Transverse colon (tissue), 4 donors: ENCODE data around the gene SLC39A12. TPM values are rescaled to one million over a fixed set of nuclear protein-coding genes. Genes with fewer than 3 reads are reported as not detected.

Experiments used
- DNase-seq: peaks from one replicate; pipeline ENCODE4 v3.0.0-alpha.2; 2019
- H3K27ac ChIP-seq, 4 donors: fragments of 200-600 bp; sonication (generic); 2 replicates each; pipeline ENCODE4 v1.5.1; 2016 to 2018; ENCODE audit warnings: inconsistent platforms in 4 of 4
- H3K27me3 ChIP-seq: fragments of 200-600 bp; sonication (generic); 2 replicates; pipeline ENCODE4 v1.5.1; 2017; ENCODE audit warnings: inconsistent platforms
- H3K36me3 ChIP-seq, 4 donors: fragments of 200-600 bp; sonication (generic); 2 replicates each; pipeline ENCODE4 v1.5.1; 2017 to 2019; ENCODE audit warnings: inconsistent platforms in 4 of 4
- H3K4me1 ChIP-seq, 4 donors: fragments of 200-600 bp; sonication (generic); 2 replicates each; pipeline ENCODE4 v1.5.1; 2017 to 2020; ENCODE audit warnings: inconsistent platforms in 4 of 4
- H3K4me3 ChIP-seq, 4 donors: fragments of 200-600 bp; sonication (generic); 1 replicate in 1 of 4; 2 replicates in 3 of 4; pipeline versions ENCODE4 v1.5.1 to v1.6.1; 2017 to 2019; ENCODE audit warnings: inconsistent platforms in 4 of 4
- H3K9me3 ChIP-seq, 2 donors: fragments of 200-600 bp; sonication (generic); 2 replicates each; pipeline ENCODE4 v1.5.1; 2017 to 2019; ENCODE audit warnings: inconsistent platforms in 2 of 2
- EP300 ChIP-seq: sonication (generic); formaldehyde crosslinking; IDR thresholded peaks from one replicate; pipeline ENCODE4 v1.6.1; 2017; ENCODE audit warnings: antibody characterized with exemption, low read depth
- POLR2A ChIP-seq: fragments of 450-650 bp; IDR thresholded peaks from one replicate; pipeline ENCODE4 v1.6.1; 2016; ENCODE audit warnings: antibody characterized with exemption, mild to moderate bottlenecking, moderate library complexity
- POLR2AphosphoS5 ChIP-seq, 3 donors: sonication (generic); formaldehyde crosslinking; IDR thresholded peaks; one replicate each; pipeline ENCODE4 v1.6.1; 2016; ENCODE audit warnings: antibody characterized with exemption in 3 of 3
- WGBS, 2 donors: methylation state at CpG; one replicate each; pipeline ENCODE4 v1.1.5; 2018; ENCODE audit warnings: low coverage in 1 of 2; 5-methylcytosine and 5-hydroxymethylcytosine counted together
- in situ Hi-C, 4 donors: fragments of 200-750 bp; cut with MboI; loops; one replicate each; pipeline versions ENCODE4 v1.15.0 to v1.15.1; 2017; ENCODE audit warnings: low sequenced_read_pairs in 3 of 4, low pct_ligation_motif_present in 1 of 4, low pct_unique_long_range_greater_than_20kb in 1 of 4
- intact Hi-C: fragments of 100-400 bp; cut with DNase I; formaldehyde crosslinking; loops from one replicate; pipeline ENCODE4 v1.15.1; 2023; ENCODE audit warnings: low total_unique reads
- total RNA-seq, 4 donors: library from RNA; depleted of rRNA; stranded (reverse); fragments of >200 nt; gene quantifications; one replicate each; pipeline ENCODE4 v1.1.0, GENCODE V29; 2016
- TF ChIP-seq, protein P1 (sequence below), 5 experiments: fragments of 200-600 bp in 3 of 5; fragments of 450-650 bp in 2 of 5; sonication (generic) in 3 of 5; IDR thresholded peaks; 1 replicate in 2 of 5; 2 replicates in 3 of 5; pipeline ENCODE4 v1.5.1; 2016 to 2017; ENCODE audit warnings: antibody characterized with exemption in 5 of 5, inconsistent platforms in 3 of 5, mild to moderate bottlenecking in 2 of 5, moderate library complexity in 1 of 5

The SLC39A12 gene
- total RNA-seq, result under 1 TPM in 1 of 4 donors, not detected in 3; 0.14 TPM

DNA sequence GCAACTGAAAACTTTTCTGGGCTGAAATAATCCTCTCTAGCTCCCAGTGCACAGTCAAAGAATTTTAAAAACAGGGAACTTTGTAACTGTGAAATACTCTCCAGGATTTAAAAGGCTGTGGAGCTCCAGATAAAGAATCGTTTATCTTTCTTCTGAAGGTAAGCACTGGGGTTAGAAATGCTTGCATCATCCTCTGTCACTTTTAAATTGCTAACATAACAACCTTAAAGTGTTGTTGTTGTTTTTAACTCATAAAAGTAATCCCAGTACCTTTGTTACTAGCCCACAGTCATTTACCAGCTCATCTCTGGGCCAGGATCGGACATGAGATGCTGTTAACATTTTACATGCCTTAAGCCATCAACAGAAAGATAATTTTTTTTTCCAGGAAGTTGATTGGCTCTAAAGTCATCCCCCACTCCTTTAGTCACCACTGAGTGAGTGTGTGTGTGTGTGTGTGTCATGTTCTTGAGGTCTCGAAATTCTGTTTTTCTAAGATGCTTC is at the start of gene SLC39A12:
SLC39A12 (plus strand) TSS at position 51 of the 504 bp plus-strand sequence. CDS start 1,359 bp downstream, outside the sequence.
- H3K27ac ChIP-seq, result no peak within 1 kb of the TSS
- 47 to 53% methylated on average over 3 of the region's 3 CpGs for WGBS, 2 donors
- in situ Hi-C loops, result no loop called here
- intact Hi-C loops, result no loop called here
- no peaks in the 10 kb centered on the region for H3K9me3 ChIP-seq
- DNase-seq, result no peak
- no peaks in the 10 kb centered on the region for H3K36me3 ChIP-seq
- no peak within 1 kb of the TSS for H3K4me3 ChIP-seq
- no peaks in the 10 kb centered on the region for H3K4me1 ChIP-seq
- no peaks in the 10 kb centered on the region for H3K27me3 ChIP-seq
- TF ChIP-seq POLR2A, result no peak
- TF ChIP-seq POLR2AphosphoS5 (IDR thresholded peaks at IDR 0.05), result no peak
- TF ChIP-seq, protein P1, sequence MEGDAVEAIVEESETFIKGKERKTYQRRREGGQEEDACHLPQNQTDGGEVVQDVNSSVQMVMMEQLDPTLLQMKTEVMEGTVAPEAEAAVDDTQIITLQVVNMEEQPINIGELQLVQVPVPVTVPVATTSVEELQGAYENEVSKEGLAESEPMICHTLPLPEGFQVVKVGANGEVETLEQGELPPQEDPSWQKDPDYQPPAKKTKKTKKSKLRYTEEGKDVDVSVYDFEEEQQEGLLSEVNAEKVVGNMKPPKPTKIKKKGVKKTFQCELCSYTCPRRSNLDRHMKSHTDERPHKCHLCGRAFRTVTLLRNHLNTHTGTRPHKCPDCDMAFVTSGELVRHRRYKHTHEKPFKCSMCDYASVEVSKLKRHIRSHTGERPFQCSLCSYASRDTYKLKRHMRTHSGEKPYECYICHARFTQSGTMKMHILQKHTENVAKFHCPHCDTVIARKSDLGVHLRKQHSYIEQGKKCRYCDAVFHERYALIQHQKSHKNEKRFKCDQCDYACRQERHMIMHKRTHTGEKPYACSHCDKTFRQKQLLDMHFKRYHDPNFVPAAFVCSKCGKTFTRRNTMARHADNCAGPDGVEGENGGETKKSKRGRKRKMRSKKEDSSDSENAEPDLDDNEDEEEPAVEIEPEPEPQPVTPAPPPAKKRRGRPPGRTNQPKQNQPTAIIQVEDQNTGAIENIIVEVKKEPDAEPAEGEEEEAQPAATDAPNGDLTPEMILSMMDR (IDR thresholded peaks at IDR 0.05), result no peak
- TF ChIP-seq EP300, result no peak

DNA sequence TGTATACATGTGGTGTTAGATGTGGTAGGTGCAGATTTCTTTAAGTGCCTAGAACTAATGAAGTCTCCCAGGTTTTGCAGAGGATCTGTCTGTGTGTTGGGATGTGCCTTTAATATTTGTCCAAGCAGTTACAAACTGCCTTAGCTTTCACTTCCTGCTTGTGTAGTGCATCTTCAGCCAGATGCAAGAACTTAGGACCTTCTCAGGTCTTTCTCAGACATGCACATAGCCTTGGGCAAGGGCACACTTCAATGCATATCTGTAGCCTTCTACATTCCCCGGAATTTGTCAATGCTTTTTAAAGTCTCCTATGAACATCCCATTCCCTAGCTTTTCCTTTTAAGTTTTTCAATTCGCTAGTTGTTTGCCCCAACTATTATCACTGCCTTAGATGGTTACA is 47.2 kb upstream of the SLC39A12 start:
- no peaks in the 10 kb centered on the region for H3K9me3 ChIP-seq
- H3K27ac ChIP-seq, result no peak overlapping the region
- intact Hi-C loops, result loop anchor here (10.0 kb wide), 1 partner anchor 310 kb away; no protein-coding TSS in a partner anchor
- H3K4me1 ChIP-seq, result no peaks in the 10 kb centered on the region
- in situ Hi-C loops, result loop anchor here in 1 of 4 donors (10.0 kb wide), 1 partner anchor 310 kb away; no protein-coding TSS in a partner anchor
- 90 to 100% methylated on average over 2 of the region's 2 CpGs for WGBS, 2 donors
- DNase-seq, result no peak
- no peak for TF ChIP-seq POLR2A
- no peak for TF ChIP-seq POLR2AphosphoS5 (IDR thresholded peaks at IDR 0.05)
- no peak for TF ChIP-seq EP300
- TF ChIP-seq, protein P1 (IDR thresholded peaks at IDR 0.05), result no peak
- H3K4me3 ChIP-seq, result no peak overlapping the region
- H3K36me3 ChIP-seq, result no peaks in the 10 kb centered on the region
- no peaks in the 10 kb centered on the region for H3K27me3 ChIP-seq

DNA sequence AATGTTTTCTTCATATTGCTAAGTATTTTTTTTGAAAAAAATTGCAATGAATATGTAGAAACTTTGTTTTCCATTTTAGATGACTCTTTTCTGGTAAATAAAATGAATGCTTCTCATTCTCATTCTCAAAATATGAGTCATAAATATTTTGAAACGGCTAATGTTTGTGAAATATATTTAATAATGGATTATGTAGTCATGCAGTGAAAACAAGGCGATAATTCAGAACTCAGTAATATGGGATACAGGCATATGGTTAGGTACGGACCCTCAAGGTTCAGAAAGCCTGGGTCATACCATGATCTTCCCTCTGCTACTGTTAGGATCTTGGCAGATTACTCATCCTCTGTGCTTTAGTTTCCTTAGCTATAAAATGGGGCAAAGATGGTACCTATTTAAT is 46.2 kb upstream of the SLC39A12 start:
- Histone ChIP-seq H3K4me3 (no peak overlapping the region), H3K9me3 (no peaks in the 10 kb centered on the region), H3K27ac (no peak overlapping the region), H3K4me1 (no peaks in the 10 kb centered on the region), H3K36me3 (no peaks in the 10 kb centered on the region), H3K27me3 (no peaks in the 10 kb centered on the region)
- intact Hi-C loops, result loop anchor here (10.0 kb wide), 1 partner anchor 309 kb away; no protein-coding TSS in a partner anchor
- no peak for DNase-seq
- WGBS, 2 donors, result 76 to 78% methylated on average over 3 of the region's 3 CpGs
- TF ChIP-seq, protein P1 (IDR thresholded peaks at IDR 0.05), result no peak
- TF ChIP-seq EP300, result no peak
- TF ChIP-seq POLR2A, result no peak
- TF ChIP-seq POLR2AphosphoS5 (IDR thresholded peaks at IDR 0.05), result no peak
- in situ Hi-C loops, result loop anchor here in 1 of 4 donors (10.0 kb wide), 1 partner anchor 309 kb away; no protein-coding TSS in a partner anchor

DNA sequence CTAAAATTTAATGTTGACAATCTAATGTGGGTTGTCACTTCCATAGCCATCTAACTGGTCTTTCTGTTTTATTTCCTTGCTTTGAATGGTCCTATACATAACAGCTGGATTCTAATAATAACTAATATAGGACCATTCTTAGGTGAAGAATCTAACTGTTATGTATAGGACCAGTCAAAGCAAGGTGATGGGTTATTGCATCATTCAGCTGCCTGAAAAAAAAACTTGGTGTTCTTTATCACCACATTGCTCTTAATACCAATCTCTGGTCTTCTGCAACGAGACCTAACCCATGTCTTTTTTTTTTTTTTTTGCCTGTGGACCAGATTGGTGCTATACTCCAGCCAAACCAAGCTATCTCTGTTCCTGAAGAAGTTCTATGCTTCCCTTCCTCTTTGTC is 45.7 kb upstream of the SLC39A12 start:
- Histone ChIP-seq H3K27ac (no peak overlapping the region), H3K4me1 (no peaks in the 10 kb centered on the region), H3K4me3 (no peak overlapping the region), H3K36me3 (no peaks in the 10 kb centered on the region), H3K27me3 (no peaks in the 10 kb centered on the region), H3K9me3 (no peaks in the 10 kb centered on the region)
- in situ Hi-C loops, result loop anchor here in 1 of 4 donors (10.0 kb wide), 1 partner anchor 309 kb away; no protein-coding TSS in a partner anchor
- DNase-seq, result no peak
- 46 to 50% methylated on average over 1 of the region's 1 CpG for WGBS, 2 donors
- intact Hi-C loops, result loop anchor here (10.0 kb wide), 1 partner anchor 309 kb away; no protein-coding TSS in a partner anchor
- no peak for TF ChIP-seq POLR2AphosphoS5 (IDR thresholded peaks at IDR 0.05)
- TF ChIP-seq POLR2A, result no peak
- TF ChIP-seq, protein P1 (IDR thresholded peaks at IDR 0.05), result no peak
- TF ChIP-seq EP300, result no peak
